ENCODE measurements around the gene PTPN22. TPM values are rescaled to one million over a fixed set of nuclear protein-coding genes. Genes with fewer than 3 reads are reported as not detected.

PTPN22 gene
- total RNA-seq, 4 donors from 2014 or later = 0.85 to 8.8 (median 2.1) TPM

GRCh38 chr1:113808450-113809195 lies 62.9 kb downstream of the PTPN22 start:
- intact Hi-C loops (cut with DNase I; ENCODE audit: low total_unique reads) = no loop called here
- H3K36me3 ChIP-seq = no peaks in the 10 kb centered on the region
- no peak for TF ChIP-seq POLR2A (IDR thresholded peaks at IDR 0.05)
- TF ChIP-seq CTCF (IDR thresholded peaks at IDR 0.05) = no peak

GRCh38 chr1:113805639-113806038 lies 65.9 kb downstream of the PTPN22 start:
- Histone ChIP-seq H3K4me3 (no peak overlapping the region), H3K36me3 (no peaks in the 10 kb centered on the region), H3K27ac (no peak overlapping the region), H3K9me3 (no peaks in the 10 kb centered on the region), H3K4me1 (peaks cover 0 to 5% of the 10 kb centered on the region in 2 donors), H3K27me3 (no peaks in the 10 kb centered on the region)
- intact Hi-C loops (cut with DNase I; ENCODE audit: low total_unique reads) = no loop called here
- TF ChIP-seq POLR2A (IDR thresholded peaks at IDR 0.05) (no peak), CTCF (IDR thresholded peaks at IDR 0.05) (no peak)
- DNase-seq = no peak

More at GRCh38 chr1:113808450-113809195, 62.9 kb downstream of the PTPN22 start:
- Histone ChIP-seq H3K9me3 (no peaks in the 10 kb centered on the region), H3K4me1 (peaks cover 0 to 5% of the 10 kb centered on the region in 2 donors), H3K27ac (peak overlapping the region in 1 of 2 donors; percentile 95), H3K4me3 (no peak overlapping the region), H3K27me3 (no peaks in the 10 kb centered on the region)
- no peak for DNase-seq

- DNase-seq = no peak
- peak overlapping the region in 1 of 2 donors; percentile 52 for H3K27ac ChIP-seq
- H3K9me3 ChIP-seq = no peaks in the 10 kb centered on the region
- intact Hi-C loops (cut with DNase I; ENCODE audit: low total_unique reads) = no loop called here
- TF ChIP-seq POLR2A (IDR thresholded peaks at IDR 0.05) = no peak
- TF ChIP-seq CTCF (IDR thresholded peaks at IDR 0.05) = no peak
- H3K4me3 ChIP-seq = no peak overlapping the region
- H3K36me3 ChIP-seq = no peaks in the 10 kb centered on the region
- H3K4me1 ChIP-seq = peaks cover 0 to 2% of the 10 kb centered on the region in 2 donors
- H3K27me3 ChIP-seq = no peaks in the 10 kb centered on the region
These were observed 66.3 kb downstream of the PTPN22 start for GRCh38 chr1:113805256-113805531.

- Histone ChIP-seq H3K27ac (peak overlapping the region in 1 of 2 donors; percentile 52), H3K9me3 (no peaks in the 10 kb centered on the region)
These were observed 66.9 kb downstream of the PTPN22 start for GRCh38 chr1:113804421-113805255.

More at GRCh38 chr1:113804421-113805255, 66.9 kb downstream of the PTPN22 start:
- H3K36me3 ChIP-seq = no peaks in the 10 kb centered on the region
- H3K27me3 ChIP-seq = no peaks in the 10 kb centered on the region
- no peak overlapping the region for H3K4me3 ChIP-seq
- DNase-seq = no peak
- TF ChIP-seq POLR2A (IDR thresholded peaks at IDR 0.05) (no peak), CTCF (IDR thresholded peaks at IDR 0.05) (no peak)
- intact Hi-C loops (cut with DNase I; ENCODE audit: low total_unique reads) = no loop called here
- H3K4me1 ChIP-seq = peaks cover 0 to 7% of the 10 kb centered on the region in 2 donors

Data from uterus (tissue), 4 donors.